Neutrophil (primary cell): ENCODE results near the gene NUPR1.
A peak's percentile ranks its signal among the peaks of the same experiment; 100 is the strongest.
"Not testable (repeated sequence)": the region's sequence is repeated elsewhere in the genome, so short reads cannot be mapped to it uniquely, and the experiment has no call there.

Experiments
- H3K27ac ChIP-seq: fragments of 200-600 bp; sonication (generic); 2 replicates; pipeline ENCODE4 v1.5.1; 2016; ENCODE audit warnings: mild to moderate bottlenecking, moderate library complexity
- H3K27me3 ChIP-seq: fragments of 200-600 bp; sonication (generic); 2 replicates; pipeline ENCODE4 v1.6.0; 2016; ENCODE audit warnings: mild to moderate bottlenecking
- H3K36me3 ChIP-seq: fragments of 200-600 bp; sonication (generic); 2 replicates; pipeline ENCODE4 v1.5.1; 2017
- H3K4me1 ChIP-seq, 2 experiments: fragments of 200-600 bp in 1 of 2; sonication (generic) in 1 of 2; 1 replicate in 1 of 2; 2 replicates in 1 of 2; pipeline versions ENCODE4 v1.5.1 to v1.6.1; 2013 to 2016; ENCODE audit warnings: low read depth in 1 of 2, low read length in 1 of 2, mild to moderate bottlenecking in 1 of 2, moderate library complexity in 1 of 2; ENCODE audit not compliant: control insufficient read depth in 1 of 2, insufficient read depth in 1 of 2
- H3K4me3 ChIP-seq, 2 experiments: fragments of 200-600 bp in 1 of 2; sonication (generic) in 1 of 2; 1 replicate in 1 of 2; 2 replicates in 1 of 2; pipeline ENCODE4 v1.5.1; 2013 to 2016; ENCODE audit warnings: low read depth in 1 of 2, low read length in 1 of 2, mild to moderate bottlenecking in 1 of 2, moderate library complexity in 1 of 2
- H3K9me3 ChIP-seq: fragments of 200-600 bp; sonication (generic); 2 replicates; pipeline ENCODE4 v1.5.1; 2016
- TF ChIP-seq, protein P1 (sequence below): fragments of 200-600 bp; sonication (generic); IDR thresholded peaks from 2 replicates; pipeline ENCODE4 v1.5.1; 2016; ENCODE audit warnings: antibody characterized with exemption

NUPR1 gene

GRCh38 chr16:28549301-28549899 is 10.6 kb upstream of the NUPR1 start:
- Histone ChIP-seq H3K9me3 (no peaks in the 10 kb centered on the region), H3K4me3 (no peak overlapping the region), H3K27me3 (peaks cover 8% of the 10 kb centered on the region), H3K4me1 (peaks cover 20 to 22% of the 10 kb centered on the region in 2 experiments), H3K36me3 (no peaks in the 10 kb centered on the region), H3K27ac (no peak overlapping the region)
- TF ChIP-seq, protein P1, sequence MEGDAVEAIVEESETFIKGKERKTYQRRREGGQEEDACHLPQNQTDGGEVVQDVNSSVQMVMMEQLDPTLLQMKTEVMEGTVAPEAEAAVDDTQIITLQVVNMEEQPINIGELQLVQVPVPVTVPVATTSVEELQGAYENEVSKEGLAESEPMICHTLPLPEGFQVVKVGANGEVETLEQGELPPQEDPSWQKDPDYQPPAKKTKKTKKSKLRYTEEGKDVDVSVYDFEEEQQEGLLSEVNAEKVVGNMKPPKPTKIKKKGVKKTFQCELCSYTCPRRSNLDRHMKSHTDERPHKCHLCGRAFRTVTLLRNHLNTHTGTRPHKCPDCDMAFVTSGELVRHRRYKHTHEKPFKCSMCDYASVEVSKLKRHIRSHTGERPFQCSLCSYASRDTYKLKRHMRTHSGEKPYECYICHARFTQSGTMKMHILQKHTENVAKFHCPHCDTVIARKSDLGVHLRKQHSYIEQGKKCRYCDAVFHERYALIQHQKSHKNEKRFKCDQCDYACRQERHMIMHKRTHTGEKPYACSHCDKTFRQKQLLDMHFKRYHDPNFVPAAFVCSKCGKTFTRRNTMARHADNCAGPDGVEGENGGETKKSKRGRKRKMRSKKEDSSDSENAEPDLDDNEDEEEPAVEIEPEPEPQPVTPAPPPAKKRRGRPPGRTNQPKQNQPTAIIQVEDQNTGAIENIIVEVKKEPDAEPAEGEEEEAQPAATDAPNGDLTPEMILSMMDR = no peak

GRCh38 chr16:28548306-28548802 is 9.6 kb upstream of the NUPR1 start:
- Histone ChIP-seq H3K27me3 (peaks cover 8% of the 10 kb centered on the region), H3K27ac (no peak overlapping the region), H3K4me3 (no peak overlapping the region), H3K4me1 (peaks cover 16 to 24% of the 10 kb centered on the region in 2 experiments), H3K9me3 (no peaks in the 10 kb centered on the region), H3K36me3 (no peaks in the 10 kb centered on the region)
- TF ChIP-seq, protein P1 = no peak

- no peak overlapping the region for H3K4me3 ChIP-seq
- TF ChIP-seq, protein P1 = no peak
These were observed 7.9 kb upstream of the NUPR1 start for GRCh38 chr16:28546626-28547025.

GRCh38 chr16:28545964-28546363 is 7.2 kb upstream of the NUPR1 start:
- H3K9me3 ChIP-seq, H3K4me3 ChIP-seq, H3K27me3 ChIP-seq, H3K27ac ChIP-seq, H3K36me3 ChIP-seq: not testable (repeated sequence)
- H3K4me1 ChIP-seq = peaks cover 22 to 32% of the 10 kb centered on the region in 2 experiments

More at GRCh38 chr16:28546626-28547025, 7.9 kb upstream of the NUPR1 start:
- Histone ChIP-seq H3K36me3 (no peaks in the 10 kb centered on the region), H3K4me1 (peaks cover 22 to 32% of the 10 kb centered on the region in 2 experiments), H3K27ac (no peak overlapping the region), H3K27me3 (peaks cover 8% of the 10 kb centered on the region), H3K9me3 (no peaks in the 10 kb centered on the region)

DNA sequence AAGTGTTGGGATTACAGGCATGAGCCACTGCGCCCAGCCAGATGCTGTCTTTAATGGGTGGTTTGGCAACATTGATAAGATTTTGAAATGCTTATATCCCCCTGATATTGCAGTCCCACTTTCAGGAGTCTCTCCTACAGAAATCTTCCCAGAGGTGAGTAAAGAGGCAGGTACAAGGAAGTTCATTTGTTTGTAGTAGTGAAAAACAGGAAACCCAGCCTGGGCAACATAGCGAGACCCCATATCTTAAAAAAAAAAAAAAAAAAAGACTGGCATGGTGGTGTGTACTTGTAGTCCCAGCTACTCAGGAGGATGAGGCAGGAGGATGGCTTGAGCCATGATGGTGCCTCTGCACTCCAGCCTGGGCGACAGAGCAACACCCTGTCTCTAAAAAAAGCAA is 6.2 kb upstream of the NUPR1 start:
- Histone ChIP-seq H3K27ac (no peak overlapping the region), H3K4me1 (peaks cover 22 to 32% of the 10 kb centered on the region in 2 experiments), H3K27me3 (peaks cover 8% of the 10 kb centered on the region), H3K9me3 (no peaks in the 10 kb centered on the region), H3K4me3 (no peak overlapping the region), H3K36me3 (no peaks in the 10 kb centered on the region)
- TF ChIP-seq, protein P1 = no peak

- Histone ChIP-seq H3K4me3 (peak overlapping the region; percentile 28 to 49), H3K36me3 (no peaks in the 10 kb centered on the region), H3K27ac (peak overlapping the region; percentile 83), H3K4me1 (peaks cover 22 to 32% of the 10 kb centered on the region in 2 experiments), H3K9me3 (no peaks in the 10 kb centered on the region), H3K27me3 (peaks cover 1% of the 10 kb centered on the region)
- TF ChIP-seq, protein P1 = no peak
These were observed 4.3 kb upstream of the NUPR1 start for GRCh38 chr16:28543072-28543471.
